ENCODE results near the gene CIB4.

DNA sequence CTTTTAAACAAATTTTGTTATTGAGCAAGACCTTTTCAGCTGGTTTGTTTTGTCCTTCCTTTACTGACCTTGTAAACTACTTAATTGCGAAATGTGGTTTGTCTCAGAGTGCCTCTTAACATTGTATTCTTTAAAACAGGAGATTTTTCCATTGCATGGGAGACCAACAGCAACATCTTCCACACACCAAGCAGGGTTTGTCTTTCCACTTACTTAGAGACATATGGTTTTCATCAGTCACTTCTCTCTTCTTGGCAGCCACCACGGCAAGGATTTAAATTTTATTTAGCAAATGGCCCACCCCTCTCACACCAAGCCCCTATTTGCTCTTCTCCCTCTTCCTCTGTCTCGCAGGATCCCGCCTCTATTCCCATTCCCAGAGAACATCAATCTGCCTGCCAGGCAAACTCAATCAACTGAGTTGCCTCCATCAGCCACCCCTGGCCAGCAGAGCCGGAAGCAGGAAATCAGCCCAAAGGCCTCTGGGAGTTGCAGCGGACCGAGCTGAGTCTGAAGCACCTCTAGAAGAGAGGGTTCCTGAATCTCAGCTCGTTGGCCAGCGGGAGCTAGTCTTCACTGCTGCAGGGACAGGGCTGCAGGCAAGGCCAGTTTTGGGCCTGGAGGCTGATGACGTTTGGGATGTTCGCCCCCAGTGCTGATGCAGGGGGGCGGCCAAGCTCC lies 11.3 kb upstream of the CIB4 start:
- no peak for TF ChIP-seq CTCF (IDR thresholded peaks at IDR 0.05)
- no peak for TF ChIP-seq POLR2A (IDR thresholded peaks at IDR 0.05)

All from vagina (tissue), 2 donors.